B cell (primary cell): ENCODE results near the gene CSMD2. TPM values are rescaled to one million over a fixed set of nuclear protein-coding genes. Genes with fewer than 3 reads are reported as not detected.

Experiments used
- ATAC-seq: fragments of 200-7000 bp; cut with Tn5 transposase; one replicate; pipeline ENCODE4 v1.10.0; 2021; ENCODE audit warnings: low read depth, mild to moderate bottlenecking, moderate number of reproducible peaks, moderate library complexity
- CTCF ChIA-PET: fragments of 350-600 bp; sonication (Branson Sonifier 250); formaldehyde crosslinking; loops from one replicate; lab custom pipeline; 2021; ENCODE audit warnings: antibody characterized with exemption, inconsistent platforms; lab: Charles Lee
- POLR2A ChIA-PET: fragments of 350-600 bp; sonication (Branson Sonifier 250); formaldehyde crosslinking; loops from one replicate; lab custom pipeline; 2021; ENCODE audit warnings: antibody characterized with exemption; lab: Charles Lee
- DNase-seq: peaks from one replicate; pipeline ENCODE4 v3.0.0; 2013
- H2AFZ ChIP-seq: 2 replicates; pipeline ENCODE4 v1.6.1; 2012; ENCODE audit warnings: mild to moderate bottlenecking, low read depth, low read length; ENCODE audit not compliant: insufficient read depth, poor library complexity, severe bottlenecking
- H3K27ac ChIP-seq, 2 donors: 1 replicate in 1 of 2; 2 replicates in 1 of 2; pipeline ENCODE4 v1.5.1; 2012 to 2013; ENCODE audit warnings: low read length in 2 of 2, mild to moderate bottlenecking in 2 of 2, moderate library complexity in 1 of 2
- H3K27me3 ChIP-seq, 4 experiments: fragments of 200-600 bp in 1 of 4; sonication (generic) in 1 of 4; replicated peaks in 1 of 4; 1 replicate in 2 of 4; 2 replicates in 2 of 4; pipeline versions ENCODE4 v1.6.1 to v1.7.0; 2013 to 2016; ENCODE audit warnings: low read length in 3 of 4, mild to moderate bottlenecking in 2 of 4, mixed read lengths in 1 of 4, moderate library complexity in 1 of 4; ENCODE audit not compliant: insufficient read depth in 4 of 4, control insufficient read depth in 3 of 4; ENCODE audit errors: control extremely low read depth in 1 of 4
- H3K36me3 ChIP-seq, 2 experiments: replicated peaks in 1 of 2; 1 replicate in 1 of 2; 2 replicates in 1 of 2; pipeline versions ENCODE4 v1.6.1 to v1.7.1; 2013; ENCODE audit warnings: low read length in 1 of 2; ENCODE audit not compliant: insufficient read depth in 2 of 2, control insufficient read depth in 1 of 2; ENCODE audit errors: control extremely low read depth in 1 of 2, extremely low read depth in 1 of 2
- H3K4me1 ChIP-seq, 2 donors: fragments of 200-600 bp in 1 of 2; sonication (generic) in 1 of 2; 1 replicate in 1 of 2; 2 replicates in 1 of 2; pipeline versions ENCODE4 v1.5.1 to v1.6.1; 2013 to 2017; ENCODE audit warnings: low read length in 2 of 2; ENCODE audit not compliant: control insufficient read depth in 2 of 2, insufficient read depth in 2 of 2
- H3K4me2 ChIP-seq: replicated peaks from 2 replicates; pipeline ENCODE3; 2012; ENCODE audit warnings: mild to moderate bottlenecking, low read depth, low read length; ENCODE audit not compliant: poor library complexity, severe bottlenecking
- H3K4me3 ChIP-seq, 5 experiments: fragments of 200-600 bp in 1 of 5; sonication (generic) in 1 of 5; 1 replicate in 3 of 5; 2 replicates in 2 of 5; pipeline versions ENCODE4 v1.5.1 to v1.7.0; 2011 to 2016; ENCODE audit warnings: low read length in 4 of 5, mild to moderate bottlenecking in 4 of 5, low read depth in 2 of 5, control low read depth in 1 of 5, moderate library complexity in 1 of 5; ENCODE audit not compliant: insufficient read depth in 1 of 5; ENCODE audit errors: control extremely low read depth in 1 of 5, extremely low read depth in 1 of 5
- H3K79me2 ChIP-seq: fragments of 200-600 bp; sonication (generic); one replicate; pipeline ENCODE4 v1.6.0; 2016; ENCODE audit warnings: low read length; ENCODE audit not compliant: control insufficient read depth, insufficient read depth
- H3K9ac ChIP-seq: fragments of 200-600 bp; sonication (generic); 2 replicates; pipeline ENCODE4 v1.6.1; 2017; ENCODE audit warnings: mild to moderate bottlenecking, low read length, moderate library complexity
- H3K9me3 ChIP-seq, 3 donors: one replicate each; pipeline versions ENCODE4 v1.6.1 to v1.7.1; 2013; ENCODE audit warnings: low read length in 2 of 3; ENCODE audit not compliant: control insufficient read depth in 2 of 3, insufficient read depth in 1 of 3; ENCODE audit errors: control extremely low read depth in 1 of 3
- H4K20me1 ChIP-seq: 2 replicates; pipeline ENCODE4 v1.6.0; 2012; ENCODE audit warnings: mild to moderate bottlenecking, low read length; ENCODE audit not compliant: insufficient read depth, control insufficient read depth, poor library complexity, severe bottlenecking
- H3K27ac Mint-ChIP-seq: one replicate; pipeline ENCODE4 v1.8.0; 2021; ENCODE audit warnings: mixed read lengths
- H3K27me3 Mint-ChIP-seq: one replicate; pipeline ENCODE4 v1.8.0; 2021; ENCODE audit warnings: mixed read lengths
- H3K4me1 Mint-ChIP-seq: one replicate; pipeline ENCODE4 v1.8.0; 2021; ENCODE audit warnings: mixed read lengths
- H3K4me3 Mint-ChIP-seq: one replicate; pipeline ENCODE4 v1.8.0; 2021; ENCODE audit warnings: mixed read lengths
- H3K9me3 Mint-ChIP-seq: one replicate; pipeline ENCODE4 v1.8.0; 2022; ENCODE audit warnings: mixed read lengths; ENCODE audit not compliant: insufficient read depth
- EZH2 ChIP-seq: IDR thresholded peaks from 2 replicates; pipeline ENCODE4 v1.6.1; 2012; ENCODE audit warnings: borderline replicate concordance, low read depth, mild to moderate bottlenecking, moderate library complexity, low read length; ENCODE audit not compliant: insufficient read depth, poor library complexity, severe bottlenecking
- WGBS: methylation state at CpG from one replicate; pipeline ENCODE4 v1.1.5; 2013; ENCODE audit warnings: missing lambda C conversion rate; ENCODE audit not compliant: insufficient coverage; 5-methylcytosine and 5-hydroxymethylcytosine counted together
- intact Hi-C: fragments of 100-400 bp; cut with micrococcal nuclease; formaldehyde crosslinking; loops from one replicate; pipeline ENCODE4 v1.10.0; 2022
- polyA plus RNA-seq: library from polyadenylated mRNA; depleted of rRNA; stranded (reverse); fragments of >200 nt; gene quantifications from 2 replicates; pipeline ENCODE4 v1.2.3, GENCODE V29; 2012
- total RNA-seq, 2 donors: library from RNA; stranded (reverse); fragments of 120-200 nt in 1 of 2; gene quantifications; 1 replicate in 1 of 2; 2 replicates in 1 of 2; pipeline versions ENCODE4 v1.2.3 to v1.2.4, GENCODE V29; 2013 to 2022
- TF ChIP-seq, protein P1 (sequence below): fragments of 200-600 bp; IDR thresholded peaks from one replicate; pipeline ENCODE4 v1.8.0; 2022; ENCODE audit warnings: antibody characterized with exemption, mild to moderate bottlenecking

CSMD2 gene
- total and polyA plus RNA-seq, 2 donors (not counting 1 experiment from before 2014, with no cell fraction given): not detected

DNA sequence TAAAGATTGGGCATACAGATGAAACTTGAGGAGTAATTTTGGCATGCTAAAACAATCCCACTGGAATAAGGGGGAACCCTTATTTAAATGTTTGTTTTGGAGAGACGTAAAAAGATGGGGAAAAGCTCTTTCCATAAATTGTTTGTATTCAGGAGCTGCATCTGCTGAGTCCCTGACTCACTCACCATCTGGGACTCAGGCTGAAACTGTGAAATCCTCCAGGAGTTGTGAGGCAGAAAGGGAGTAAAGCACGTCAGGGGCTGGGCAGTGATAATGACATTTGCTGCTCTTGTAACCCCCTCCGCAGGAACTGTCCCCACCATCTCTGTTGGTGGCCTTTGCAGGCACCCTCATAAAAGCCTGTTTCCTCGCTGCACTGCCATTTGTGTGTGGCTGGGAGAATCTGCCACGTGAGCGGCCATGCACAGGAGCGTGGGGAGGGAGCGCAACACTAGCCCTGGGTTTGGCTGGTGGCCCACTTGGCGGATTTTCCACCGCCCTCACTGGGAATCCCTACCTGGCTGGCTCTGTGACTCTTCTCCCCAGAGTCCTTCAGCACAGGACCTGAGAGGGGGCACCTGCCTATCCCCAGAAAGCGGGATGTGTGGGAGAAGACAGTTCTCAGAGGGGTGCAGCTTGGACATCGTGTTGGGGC lies 647.3 kb downstream of the CSMD2 start:
- Mint-ChIP-seq H3K27me3 (peaks cover 21% of the 10 kb centered on the region), H3K9me3 (no peaks in the 10 kb centered on the region), H3K4me3 (no peak overlapping the region), H3K27ac (no peak overlapping the region), H3K4me1 (no peaks in the 10 kb centered on the region)
- Histone ChIP-seq H4K20me1 (no peaks in the 10 kb centered on the region), H3K79me2 (no peaks in the 10 kb centered on the region), H3K4me1 (no peaks in the 10 kb centered on the region), H3K4me2 (no peak overlapping the region), H3K36me3 (no peaks in the 10 kb centered on the region), H3K9me3 (no peaks in the 10 kb centered on the region), H3K27me3 (peaks cover 0 to 2% (median 0%) of the 10 kb centered on the region in 4 experiments), H3K27ac (no peak overlapping the region), H3K4me3 (no peak overlapping the region), H2AFZ (no peak overlapping the region), H3K9ac (no peak overlapping the region)
- intact Hi-C loops: no loop called here
- WGBS: 83% methylated on average over 11 of the region's 12 CpGs
- no peak for ATAC-seq
- ChIA-PET POLR2A (no interaction called here), CTCF (no interaction called here)
- TF ChIP-seq, protein P1, sequence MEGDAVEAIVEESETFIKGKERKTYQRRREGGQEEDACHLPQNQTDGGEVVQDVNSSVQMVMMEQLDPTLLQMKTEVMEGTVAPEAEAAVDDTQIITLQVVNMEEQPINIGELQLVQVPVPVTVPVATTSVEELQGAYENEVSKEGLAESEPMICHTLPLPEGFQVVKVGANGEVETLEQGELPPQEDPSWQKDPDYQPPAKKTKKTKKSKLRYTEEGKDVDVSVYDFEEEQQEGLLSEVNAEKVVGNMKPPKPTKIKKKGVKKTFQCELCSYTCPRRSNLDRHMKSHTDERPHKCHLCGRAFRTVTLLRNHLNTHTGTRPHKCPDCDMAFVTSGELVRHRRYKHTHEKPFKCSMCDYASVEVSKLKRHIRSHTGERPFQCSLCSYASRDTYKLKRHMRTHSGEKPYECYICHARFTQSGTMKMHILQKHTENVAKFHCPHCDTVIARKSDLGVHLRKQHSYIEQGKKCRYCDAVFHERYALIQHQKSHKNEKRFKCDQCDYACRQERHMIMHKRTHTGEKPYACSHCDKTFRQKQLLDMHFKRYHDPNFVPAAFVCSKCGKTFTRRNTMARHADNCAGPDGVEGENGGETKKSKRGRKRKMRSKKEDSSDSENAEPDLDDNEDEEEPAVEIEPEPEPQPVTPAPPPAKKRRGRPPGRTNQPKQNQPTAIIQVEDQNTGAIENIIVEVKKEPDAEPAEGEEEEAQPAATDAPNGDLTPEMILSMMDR: no peak
- no peak for TF ChIP-seq EZH2
- no peak for DNase-seq

- Histone ChIP-seq H3K79me2 (no peaks in the 10 kb centered on the region), H3K9me3 (no peaks in the 10 kb centered on the region), H3K9ac (no peak overlapping the region), H3K4me1 (no peaks in the 10 kb centered on the region), H3K4me2 (no peak overlapping the region), H2AFZ (no peak overlapping the region), H3K36me3 (no peaks in the 10 kb centered on the region), H4K20me1 (no peaks in the 10 kb centered on the region), H3K27ac (no peak overlapping the region), H3K27me3 (no peaks in the 10 kb centered on the region), H3K4me3 (no peak overlapping the region)
- Mint-ChIP-seq H3K9me3 (no peaks in the 10 kb centered on the region), H3K4me1 (no peaks in the 10 kb centered on the region), H3K4me3 (no peak overlapping the region), H3K27ac (no peak overlapping the region), H3K27me3 (peaks cover 18% of the 10 kb centered on the region)
- intact Hi-C loops: no loop called here
- ATAC-seq (no peak), DNase-seq (no peak)
- ChIA-PET CTCF (interaction anchor here (0.7 kb wide), 1 partner anchor 45 kb away, joined by 5 read pairs; no protein-coding TSS in a partner anchor), POLR2A (no interaction called here)
- no peak for TF ChIP-seq EZH2
- WGBS: 68% methylated on average over 3 of the region's 8 CpGs
Measured at GRCh38 chr1:33516891-33517567, 648.0 kb downstream of the CSMD2 start.
